AG04449 (cell line): ENCODE measurements around the gene LRFN2.

ENCODE experiments used
- CTCF ChIA-PET: fragments of 350-600 bp; formaldehyde crosslinking; extraction: SDS; loops from one replicate; lab custom pipeline; 2021; ENCODE audit warnings: antibody characterized with exemption; lab: Yijun Ruan, JAX
- POLR2A ChIA-PET: fragments of 400-600, 350-600 bp; formaldehyde crosslinking; extraction: SDS; loops from one replicate; lab custom pipeline; 2020; ENCODE audit warnings: antibody characterized with exemption, inconsistent platforms; lab: Yijun Ruan, JAX
- DNase-seq: peaks from one replicate; pipeline ENCODE4 v3.0.0-alpha.2; 2010; ENCODE audit warnings: low read depth, low spot score
- H3K4me3 ChIP-seq: 2 replicates; pipeline ENCODE4 v1.5.1; 2011; ENCODE audit warnings: low read depth, mild to moderate bottlenecking, control low read depth, low read length
- TF ChIP-seq, protein P1 (sequence below): IDR thresholded peaks from one replicate; pipeline ENCODE4 v1.5.1; 2011; ENCODE audit warnings: mild to moderate bottlenecking, moderate library complexity, low read length, control low read depth, inconsistent platforms; ENCODE audit not compliant: insufficient read depth; ENCODE audit errors: missing control alignments

Gene LRFN2

DNA sequence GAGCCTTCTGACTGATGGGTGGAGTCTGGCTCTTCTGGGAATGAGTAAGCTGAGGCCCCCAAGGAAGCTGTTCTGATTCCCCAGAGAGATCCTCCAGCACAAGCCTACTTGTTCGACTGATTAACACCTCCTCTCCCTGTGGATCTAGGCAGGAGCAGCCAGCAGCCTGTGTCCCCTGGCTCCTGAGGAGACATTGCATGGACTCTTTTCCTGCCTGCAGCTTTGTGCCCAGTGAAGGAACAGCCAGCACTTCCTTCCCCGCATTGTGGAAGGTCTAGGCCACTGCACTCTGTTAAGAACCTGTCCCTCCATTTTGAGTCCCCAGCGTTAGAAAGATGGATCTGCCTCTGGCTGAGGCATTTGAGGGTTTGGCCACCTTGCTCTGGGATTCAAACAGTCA lies 29.1 kb downstream of the LRFN2 start:
- no peak overlapping the region for H3K4me3 ChIP-seq
- TF ChIP-seq, protein P1, sequence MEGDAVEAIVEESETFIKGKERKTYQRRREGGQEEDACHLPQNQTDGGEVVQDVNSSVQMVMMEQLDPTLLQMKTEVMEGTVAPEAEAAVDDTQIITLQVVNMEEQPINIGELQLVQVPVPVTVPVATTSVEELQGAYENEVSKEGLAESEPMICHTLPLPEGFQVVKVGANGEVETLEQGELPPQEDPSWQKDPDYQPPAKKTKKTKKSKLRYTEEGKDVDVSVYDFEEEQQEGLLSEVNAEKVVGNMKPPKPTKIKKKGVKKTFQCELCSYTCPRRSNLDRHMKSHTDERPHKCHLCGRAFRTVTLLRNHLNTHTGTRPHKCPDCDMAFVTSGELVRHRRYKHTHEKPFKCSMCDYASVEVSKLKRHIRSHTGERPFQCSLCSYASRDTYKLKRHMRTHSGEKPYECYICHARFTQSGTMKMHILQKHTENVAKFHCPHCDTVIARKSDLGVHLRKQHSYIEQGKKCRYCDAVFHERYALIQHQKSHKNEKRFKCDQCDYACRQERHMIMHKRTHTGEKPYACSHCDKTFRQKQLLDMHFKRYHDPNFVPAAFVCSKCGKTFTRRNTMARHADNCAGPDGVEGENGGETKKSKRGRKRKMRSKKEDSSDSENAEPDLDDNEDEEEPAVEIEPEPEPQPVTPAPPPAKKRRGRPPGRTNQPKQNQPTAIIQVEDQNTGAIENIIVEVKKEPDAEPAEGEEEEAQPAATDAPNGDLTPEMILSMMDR, result no peak
- CTCF ChIA-PET, result interaction anchor here (2.9 kb wide), 1 partner anchor 9 kb away, joined by 9 read pairs; no protein-coding TSS in a partner anchor
- POLR2A ChIA-PET, result no interaction called here
- DNase-seq, result no peak

DNA sequence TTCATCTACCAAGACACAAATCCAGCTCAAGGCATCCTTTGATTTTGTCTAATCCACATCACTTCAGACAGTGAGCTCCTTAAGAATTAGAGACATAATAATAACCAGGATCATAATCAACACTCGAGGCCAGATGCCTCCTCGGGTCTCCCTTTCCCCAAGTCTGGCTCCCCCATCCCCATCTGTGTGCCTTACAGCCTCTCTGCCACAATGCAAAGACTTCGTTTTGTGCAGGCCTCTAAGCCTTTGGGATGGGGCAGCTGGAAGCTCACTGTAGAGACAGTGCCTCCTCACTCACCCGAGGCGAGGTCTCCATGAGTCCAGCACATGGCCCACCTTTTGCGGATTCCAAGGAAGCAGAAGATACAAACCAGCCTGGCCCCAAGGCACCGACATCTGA lies 30.3 kb downstream of the LRFN2 start:
- POLR2A ChIA-PET, result no interaction called here
- TF ChIP-seq, protein P1, result no peak

DNA sequence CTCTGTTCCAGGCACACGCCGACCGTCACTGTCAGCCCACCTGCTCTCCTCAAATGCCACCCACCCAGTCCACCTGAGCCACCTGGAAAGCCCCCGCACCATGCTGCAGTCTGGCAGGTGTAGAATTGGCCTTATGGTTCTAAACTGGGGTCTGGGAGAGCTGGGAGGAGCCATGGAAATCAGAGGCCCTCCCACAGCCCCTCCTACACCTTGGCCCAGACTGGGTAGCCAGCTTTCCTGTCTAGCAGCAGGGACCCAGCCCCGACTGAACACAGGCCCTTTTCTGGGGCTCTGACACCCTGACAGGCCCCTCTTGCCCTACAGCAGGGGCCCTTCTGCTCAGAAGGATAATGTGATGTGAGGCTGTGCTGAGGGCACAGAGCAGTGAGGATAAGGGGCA lies 31.1 kb downstream of the LRFN2 start:
- POLR2A ChIA-PET, result no interaction called here
- TF ChIP-seq, protein P1, result no peak
- H3K4me3 ChIP-seq, result no peak overlapping the region
- CTCF ChIA-PET, result no interaction called here
- no peak for DNase-seq

More for the DNA sequence above, 30.3 kb downstream of the LRFN2 start:
- CTCF ChIA-PET, result no interaction called here
- no peak overlapping the region for H3K4me3 ChIP-seq
- DNase-seq, result no peak

DNA sequence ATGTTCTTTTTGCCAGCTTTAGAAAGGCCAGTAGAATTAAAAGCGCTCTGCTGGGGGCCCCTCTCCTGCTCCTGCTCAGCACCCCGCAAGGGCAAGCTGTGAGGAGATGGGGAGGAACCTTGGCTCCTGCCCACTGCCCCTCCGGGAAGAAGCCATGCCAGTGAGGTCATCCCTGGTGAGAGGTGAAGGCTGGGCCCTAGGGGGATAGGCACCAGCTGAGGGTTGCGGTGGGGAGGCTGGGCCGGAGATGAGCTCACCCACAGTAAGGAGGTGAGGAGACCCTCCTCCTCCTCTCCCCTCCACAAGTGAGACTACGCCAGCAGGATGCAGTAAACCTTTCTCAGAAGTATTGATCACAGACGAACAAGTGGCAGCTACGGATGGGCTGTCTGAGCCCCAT lies 32.1 kb downstream of the LRFN2 start:
- ChIA-PET POLR2A (no interaction called here), CTCF (no interaction called here)
- no peak overlapping the region for H3K4me3 ChIP-seq
- DNase-seq, result no peak
- TF ChIP-seq, protein P1, result no peak

DNA sequence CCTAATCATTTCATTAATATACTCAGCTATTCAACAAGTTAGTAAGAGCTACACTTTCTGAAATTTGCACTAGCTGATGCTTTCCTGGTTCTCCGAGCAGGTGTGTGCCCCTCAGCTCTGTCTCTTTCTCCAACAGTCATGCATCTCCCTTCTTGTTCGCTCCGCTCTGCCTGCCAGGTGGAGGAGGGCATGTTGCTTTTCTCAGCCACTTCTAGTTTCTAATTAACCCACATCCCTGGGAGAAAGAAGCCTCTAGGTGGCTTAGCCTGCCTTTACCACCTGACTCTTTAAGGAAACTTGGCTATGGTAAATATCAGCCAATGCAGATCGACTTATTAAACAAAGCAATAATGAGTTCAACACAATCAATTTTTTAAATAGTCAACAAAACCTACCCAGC lies 34.2 kb downstream of the LRFN2 start:
- no peak for DNase-seq
- TF ChIP-seq, protein P1, result no peak
- CTCF ChIA-PET, result interaction anchor here (1.3 to 3.4 kb wide), 3 partner anchors 293 to 475 kb away, joined by 4 to 26 read pairs (median 7); no protein-coding TSS in a partner anchor
- POLR2A ChIA-PET, result no interaction called here
- no peak overlapping the region for H3K4me3 ChIP-seq

DNA sequence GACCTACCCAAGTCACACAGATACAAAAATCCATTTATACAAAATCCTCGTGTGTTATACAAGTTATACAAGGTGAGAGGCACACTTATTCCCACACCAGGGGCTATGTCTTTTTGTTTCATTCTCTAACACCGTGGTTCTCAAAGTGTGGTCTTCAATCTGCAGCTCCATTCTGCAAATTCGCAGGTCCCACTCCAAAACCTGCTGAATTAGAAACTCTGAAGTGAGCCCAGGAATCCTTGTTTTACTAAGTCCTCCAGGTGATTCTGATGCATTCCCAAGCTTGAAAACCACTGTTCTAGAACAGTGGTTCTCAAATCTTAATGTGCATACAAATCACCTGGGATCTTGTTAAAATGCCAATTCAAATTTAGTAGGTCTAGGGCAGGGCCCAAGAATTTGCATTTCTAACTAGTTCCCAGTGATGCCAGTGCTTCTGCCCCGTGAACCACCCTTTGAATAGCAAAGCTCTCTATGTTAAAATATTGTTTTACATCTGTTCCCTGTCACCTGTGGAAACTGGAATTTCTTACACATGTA lies 35.1 kb downstream of the LRFN2 start:
- POLR2A ChIA-PET, result no interaction called here
- CTCF ChIA-PET, result interaction anchor here (0.7 to 3.4 kb wide), 4 partner anchors 207 to 476 kb away, joined by 3 to 26 read pairs (median 6); no protein-coding TSS in a partner anchor
- TF ChIP-seq, protein P1, result no peak
- H3K4me3 ChIP-seq, result no peak overlapping the region
- no peak for DNase-seq
